Measurements from ENCODE around the gene WDR72. TPM values are rescaled to one million over a fixed set of nuclear protein-coding genes. Genes with fewer than 3 reads are reported as not detected.

The WDR72 gene
- total and polyA plus RNA-seq, 11 donors: 0.01 to 0.11 (median 0.08) TPM; not detected in 8

- no peaks in the 10 kb centered on the region for H3K9me3 ChIP-seq
- DNase-seq (no peak), ATAC-seq (no peak)
- no peaks in the 10 kb centered on the region for H3K4me1 ChIP-seq
- H3K4me3 ChIP-seq: no peak overlapping the region
- no peaks in the 10 kb centered on the region for H3K27me3 ChIP-seq
- intact Hi-C loops (cut with DNase I): no loop called here
- no peak for TF ChIP-seq CTCF (IDR thresholded peaks at IDR 0.05)
- TF ChIP-seq POLR2A (IDR thresholded peaks at IDR 0.05): no peak
- H3K36me3 ChIP-seq: no peaks in the 10 kb centered on the region
- no peak overlapping the region for H3K27ac ChIP-seq
Observed at GRCh38 chr15:53490341-53490740, 269.1 kb downstream of the WDR72 start.

GRCh38 chr15:53482055-53482454 lies 277.4 kb downstream of the WDR72 start:
- DNase-seq (no peak), ATAC-seq (no peak)
- Histone ChIP-seq H3K9me3 (no peaks in the 10 kb centered on the region), H3K27ac (no peak overlapping the region), H3K4me3 (no peak overlapping the region), H3K4me1 (no peaks in the 10 kb centered on the region), H3K36me3 (no peaks in the 10 kb centered on the region), H3K27me3 (no peaks in the 10 kb centered on the region)
- 56 to 68% (median 59%) methylated on average over 1 of the region's 1 CpG for WGBS, 4 donors
- TF ChIP-seq POLR2A (IDR thresholded peaks at IDR 0.05) (no peak), CTCF (IDR thresholded peaks at IDR 0.05) (no peak)
- intact Hi-C loops (cut with DNase I): no loop called here

- 68 to 81% (median 77%) methylated on average over 8 to 9 of the region's 9 CpGs for WGBS, 4 donors
- H3K27me3 ChIP-seq: no peaks in the 10 kb centered on the region
- H3K4me1 ChIP-seq: no peaks in the 10 kb centered on the region
- H3K4me3 ChIP-seq: no peak overlapping the region
- DNase-seq: no peak
- TF ChIP-seq CTCF (IDR thresholded peaks at IDR 0.05) (no peak), POLR2A (IDR thresholded peaks at IDR 0.05) (no peak)
- no peak overlapping the region for H3K27ac ChIP-seq
- H3K36me3 ChIP-seq: no peaks in the 10 kb centered on the region
- no peak for ATAC-seq
- no peaks in the 10 kb centered on the region for H3K9me3 ChIP-seq
- intact Hi-C loops (cut with DNase I): no loop called here
Observed at GRCh38 chr15:53477981-53478766, 281.3 kb downstream of the WDR72 start.

GRCh38 chr15:53473886-53474285 lies 285.6 kb downstream of the WDR72 start:
- no peak overlapping the region for H3K27ac ChIP-seq
- TF ChIP-seq CTCF (IDR thresholded peaks at IDR 0.05) (no peak), POLR2A (IDR thresholded peaks at IDR 0.05) (no peak)
- 19 to 41% (median 26%) methylated on average over 1 of the region's 1 CpG for WGBS, 4 donors
- H3K4me1 ChIP-seq: no peaks in the 10 kb centered on the region
- no peaks in the 10 kb centered on the region for H3K9me3 ChIP-seq
- intact Hi-C loops (cut with DNase I): no loop called here
- no peaks in the 10 kb centered on the region for H3K36me3 ChIP-seq
- H3K4me3 ChIP-seq: no peak overlapping the region
- no peak for ATAC-seq
- peaks cover 0 to 3% (median 0%) of the 10 kb centered on the region in 9 donors for H3K27me3 ChIP-seq
- no peak for DNase-seq

All from heart left ventricle (tissue), 16 donors.